Lower leg skin (tissue), 4 donors: ENCODE results near the gene PGPEP1. TPM values are rescaled to one million over a fixed set of nuclear protein-coding genes. Genes with fewer than 3 reads are reported as not detected.

ENCODE experiments used
- DNase-seq, 2 donors: peaks; one replicate each; pipeline ENCODE4 v3.0.0-alpha.2; 2019; ENCODE audit warnings: low spot score in 2 of 2
- H3K4me3 ChIP-seq: fragments of 200-600 bp; sonication (generic); 2 replicates; pipeline ENCODE4 v1.5.1; 2017; ENCODE audit warnings: mild to moderate bottlenecking, low read depth; ENCODE audit not compliant: poor library complexity, severe bottlenecking
- POLR2A ChIP-seq, 2 donors: fragments of 450-650 bp; IDR thresholded peaks; one replicate each; pipeline ENCODE4 v1.6.1; 2016 to 2017; ENCODE audit warnings: antibody characterized with exemption in 2 of 2, mild to moderate bottlenecking in 1 of 2, moderate library complexity in 1 of 2
- WGBS, 2 donors: methylation state at CpG; one replicate each; pipeline ENCODE4 v1.1.5; 2018; 5-methylcytosine and 5-hydroxymethylcytosine counted together
- intact Hi-C: fragments of 100-400 bp; cut with DNase I; formaldehyde crosslinking; loops from one replicate; pipeline ENCODE4 v1.15.0; 2023; ENCODE audit warnings: low total_unique reads
- total RNA-seq, 4 donors: library from RNA; depleted of rRNA; stranded (reverse); fragments of >200 nt; gene quantifications; one replicate each; pipeline ENCODE4 v1.1.0, GENCODE V29; 2016
- TF ChIP-seq, protein P1 (sequence below), 3 donors: fragments of 450-650 bp; IDR thresholded peaks; one replicate each; pipeline ENCODE4 v1.5.1; 2016; ENCODE audit warnings: antibody characterized with exemption in 3 of 3, mild to moderate bottlenecking in 3 of 3, moderate library complexity in 2 of 3

Gene PGPEP1
- total RNA-seq, 4 donors from 2014 or later: 2.4 to 7.1 (median 4.8) TPM

DNA sequence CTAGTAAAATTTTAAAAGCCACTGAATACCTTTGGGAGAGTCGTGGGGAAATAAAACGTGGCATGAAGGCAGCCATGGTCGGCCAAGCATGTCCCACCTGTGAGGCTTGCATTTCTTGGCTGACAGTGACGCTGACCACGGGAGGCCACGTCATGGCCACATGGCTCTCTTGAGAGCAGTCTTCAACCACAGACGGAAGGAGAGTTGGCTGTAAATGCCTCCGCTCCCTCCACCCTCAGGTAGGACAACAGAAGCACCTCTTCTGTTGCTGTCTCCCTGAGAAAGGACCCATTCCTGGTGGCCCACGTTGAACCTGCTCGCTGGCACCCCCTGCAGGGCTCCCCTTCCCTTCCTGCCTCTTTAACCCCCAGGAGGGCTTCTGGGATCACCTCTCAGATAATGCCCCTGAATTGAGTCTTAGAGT is 67.7 kb downstream of the PGPEP1 start:
- H3K4me3 ChIP-seq: no peak overlapping the region
- intact Hi-C loops: no loop called here
- peak in 1 of 2 donors; percentile 19 for DNase-seq
- TF ChIP-seq POLR2A (IDR thresholded peaks at IDR 0.05): no peak
- TF ChIP-seq, protein P1, sequence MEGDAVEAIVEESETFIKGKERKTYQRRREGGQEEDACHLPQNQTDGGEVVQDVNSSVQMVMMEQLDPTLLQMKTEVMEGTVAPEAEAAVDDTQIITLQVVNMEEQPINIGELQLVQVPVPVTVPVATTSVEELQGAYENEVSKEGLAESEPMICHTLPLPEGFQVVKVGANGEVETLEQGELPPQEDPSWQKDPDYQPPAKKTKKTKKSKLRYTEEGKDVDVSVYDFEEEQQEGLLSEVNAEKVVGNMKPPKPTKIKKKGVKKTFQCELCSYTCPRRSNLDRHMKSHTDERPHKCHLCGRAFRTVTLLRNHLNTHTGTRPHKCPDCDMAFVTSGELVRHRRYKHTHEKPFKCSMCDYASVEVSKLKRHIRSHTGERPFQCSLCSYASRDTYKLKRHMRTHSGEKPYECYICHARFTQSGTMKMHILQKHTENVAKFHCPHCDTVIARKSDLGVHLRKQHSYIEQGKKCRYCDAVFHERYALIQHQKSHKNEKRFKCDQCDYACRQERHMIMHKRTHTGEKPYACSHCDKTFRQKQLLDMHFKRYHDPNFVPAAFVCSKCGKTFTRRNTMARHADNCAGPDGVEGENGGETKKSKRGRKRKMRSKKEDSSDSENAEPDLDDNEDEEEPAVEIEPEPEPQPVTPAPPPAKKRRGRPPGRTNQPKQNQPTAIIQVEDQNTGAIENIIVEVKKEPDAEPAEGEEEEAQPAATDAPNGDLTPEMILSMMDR (IDR thresholded peaks at IDR 0.05): no peak
- whole genome bisulfite sequencing, 2 donors: 45 to 58% methylated on average over 10 of the region's 10 CpGs

DNA sequence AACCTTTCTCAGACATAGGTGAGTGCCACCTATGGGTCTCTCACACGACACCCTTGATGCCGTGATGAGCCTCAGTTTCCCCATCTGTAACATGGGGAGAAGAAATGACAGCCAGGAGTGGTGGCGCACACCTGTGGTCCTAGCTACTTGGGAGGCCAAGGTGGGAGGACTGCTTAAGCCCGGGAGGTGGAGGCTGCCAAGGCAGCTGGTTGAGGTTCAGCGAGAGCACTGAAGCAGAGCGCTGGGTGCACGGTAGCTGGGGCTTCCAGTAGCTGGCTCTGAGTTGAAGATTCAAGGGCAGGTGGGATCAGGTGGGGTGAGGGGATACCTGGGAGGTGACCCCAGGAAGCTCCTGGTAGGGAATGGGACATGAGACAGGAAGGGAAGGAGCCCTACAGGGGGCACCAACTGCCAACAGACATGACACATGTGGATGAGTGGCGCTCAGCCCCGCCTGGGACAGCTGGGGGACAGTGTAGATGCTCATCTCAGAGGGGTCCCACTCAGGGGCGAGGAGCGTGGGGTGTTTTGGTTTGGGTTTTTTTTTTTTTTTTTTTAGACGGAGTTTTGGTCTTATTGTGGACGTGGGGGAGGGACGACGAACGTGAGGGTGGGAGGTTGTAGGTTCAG is 72.3 kb downstream of the PGPEP1 start:
- TF ChIP-seq, protein P1 (IDR thresholded peaks at IDR 0.05): no peak
- no peak for TF ChIP-seq POLR2A (IDR thresholded peaks at IDR 0.05)
- intact Hi-C loops: loop anchor here (5.0 kb wide), 1 partner anchor 60 kb away; no protein-coding TSS in a partner anchor
- 77 to 83% methylated on average over 16 of the region's 16 CpGs for WGBS, 2 donors
- H3K4me3 ChIP-seq: no peak overlapping the region
- peak in 1 of 2 donors; percentile 15 for DNase-seq

DNA sequence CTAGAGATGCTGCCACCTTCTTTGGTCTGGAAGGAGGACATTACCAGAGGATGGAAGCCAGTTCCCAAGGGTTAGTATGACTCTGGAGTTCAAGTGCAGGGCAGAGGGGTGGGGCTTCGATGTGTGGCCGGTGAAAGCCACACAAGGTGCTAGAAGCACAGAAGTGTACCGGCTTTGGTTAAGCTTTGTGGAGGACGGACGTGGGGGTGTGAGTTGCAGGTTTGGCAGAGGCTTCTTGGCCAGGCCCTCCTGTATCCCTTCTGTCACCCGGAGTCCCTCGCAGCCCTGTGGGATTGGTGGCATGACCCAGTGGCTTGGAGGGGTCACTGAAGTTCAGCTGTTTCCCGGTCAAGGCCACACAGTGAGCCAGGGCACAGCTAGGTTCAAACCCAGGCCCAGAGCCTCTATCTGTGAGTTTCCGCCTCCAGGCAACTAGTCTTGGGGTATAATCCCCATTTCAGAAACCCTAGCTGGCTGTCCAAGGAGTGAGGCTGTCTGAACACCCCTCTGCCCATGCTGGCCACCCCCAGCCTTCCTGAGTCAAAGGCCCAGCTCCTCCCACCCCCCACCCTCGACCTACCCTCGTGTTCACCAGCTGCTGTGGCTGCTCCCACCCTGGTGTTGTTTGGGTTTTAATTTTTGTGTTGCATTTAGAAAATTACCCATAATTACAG is 74.2 kb downstream of the PGPEP1 start:
- no peak overlapping the region for H3K4me3 ChIP-seq
- WGBS, 2 donors: 26 to 33% methylated on average over 11 of the region's 11 CpGs
- intact Hi-C loops: loop anchor here (2.0 to 5.0 kb wide), 2 partner anchors 36 to 62 kb away; no protein-coding TSS in a partner anchor
- no peak for TF ChIP-seq POLR2A (IDR thresholded peaks at IDR 0.05)
- TF ChIP-seq, protein P1 (IDR thresholded peaks at IDR 0.05): no peak
- DNase-seq: peak in 1 of 2 donors; percentile 26

DNA sequence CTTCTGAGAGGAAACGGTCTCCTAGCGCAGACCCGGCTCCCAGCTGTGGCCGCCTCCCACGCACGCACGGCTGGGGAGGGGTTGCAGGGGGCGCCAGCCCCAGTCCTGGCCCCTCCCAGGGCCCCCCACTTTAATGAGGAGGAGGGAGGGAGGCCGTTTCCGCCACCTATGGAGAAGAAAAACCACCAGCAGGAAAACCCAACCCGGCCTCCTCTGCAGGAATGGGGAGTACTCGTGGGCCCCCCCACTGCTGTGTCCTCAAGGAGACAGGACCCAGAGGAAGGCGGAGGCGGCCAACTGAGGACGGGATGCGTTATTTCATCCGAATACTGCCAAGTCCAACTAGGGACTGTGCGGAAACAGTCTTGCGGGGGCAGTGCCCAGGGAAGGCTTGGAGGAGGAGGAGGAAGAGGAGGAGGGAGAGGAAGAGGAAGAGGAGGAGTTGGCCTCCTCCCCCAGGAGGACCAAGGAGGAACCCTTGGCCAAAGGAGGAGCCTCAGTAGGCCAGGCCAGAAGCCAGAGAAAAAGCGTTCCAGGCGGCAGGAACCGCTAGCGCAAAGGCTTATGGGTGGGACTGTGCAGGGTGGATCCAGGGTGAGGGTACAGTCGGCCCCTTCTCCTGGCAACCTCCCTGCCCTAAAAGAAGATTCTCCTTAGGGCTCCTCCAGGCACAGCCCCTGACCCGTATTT is 74.9 kb downstream of the PGPEP1 start:
- intact Hi-C loops: loop anchor here (2.0 kb wide), 1 partner anchor 37 kb away; no protein-coding TSS in a partner anchor
- DNase-seq: peak; percentile 53 to 95
- WGBS, 2 donors: 10 to 14% methylated on average over 18 to 25 of the region's 25 CpGs
- no peak overlapping the region for H3K4me3 ChIP-seq
- TF ChIP-seq POLR2A (IDR thresholded peaks at IDR 0.05): no peak
- TF ChIP-seq, protein P1 (IDR thresholded peaks at IDR 0.05): no peak

DNA sequence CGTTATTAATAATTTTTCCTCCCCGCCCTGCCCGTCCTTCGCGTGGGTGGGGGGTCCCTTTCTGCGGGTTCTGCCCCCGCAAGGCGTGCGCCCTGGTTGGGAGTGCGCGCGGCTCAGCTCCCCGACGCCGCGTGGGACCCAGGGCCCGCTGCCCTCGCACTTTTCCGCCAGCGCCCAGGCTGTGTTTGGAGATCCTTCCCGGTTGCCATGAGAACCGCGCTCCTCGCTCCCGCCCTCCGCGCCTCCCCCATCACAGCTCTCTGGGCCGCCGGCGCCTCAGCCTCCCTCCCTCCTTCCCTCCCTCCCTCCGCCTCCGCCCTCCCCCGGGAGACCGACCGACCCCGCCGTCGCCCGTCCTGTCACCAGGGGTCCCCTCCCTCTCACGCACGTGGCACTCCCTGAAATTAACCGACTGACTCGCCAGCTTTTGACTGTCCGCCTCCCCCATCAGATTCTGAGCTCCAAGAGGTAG is 76.4 kb downstream of the PGPEP1 start:
- WGBS, 2 donors: 0 to 2% methylated on average over 42 to 44 of the region's 44 CpGs
- intact Hi-C loops: no loop called here
- peak; percentile 80 to 98 for DNase-seq

More for the DNA sequence above, 76.4 kb downstream of the PGPEP1 start:
- TF ChIP-seq POLR2A (IDR thresholded peaks at IDR 0.05): no peak
- H3K4me3 ChIP-seq: peak overlapping the region; percentile 9
